GM13976 (cell line): Measurements from ENCODE around the gene PPP1R12A.
A peak's percentile ranks its signal among the peaks of the same experiment; 100 is the strongest.

Experiments
- DNase-seq: peaks from one replicate; pipeline ENCODE4 v3.0.0; 2012; ENCODE audit warnings: low spot score
- in situ Hi-C: fragments of 300-500 bp; cut with MboI; formaldehyde crosslinking; loops from one replicate; pipeline ENCODE4 v1.12.0; 2022; ENCODE audit warnings: low sequenced_read_pairs, mixed read lengths, inconsistent platforms; ENCODE audit not compliant: unreplicated experiment
- TF ChIP-seq, protein P1 (sequence below): IDR thresholded peaks from 2 replicates; pipeline ENCODE4 v1.5.1; 2012; ENCODE audit warnings: borderline replicate concordance, mild to moderate bottlenecking; ENCODE audit not compliant: insufficient read depth; ENCODE audit errors: extremely low read depth, missing control alignments, control extremely low read depth

Gene PPP1R12A

DNA sequence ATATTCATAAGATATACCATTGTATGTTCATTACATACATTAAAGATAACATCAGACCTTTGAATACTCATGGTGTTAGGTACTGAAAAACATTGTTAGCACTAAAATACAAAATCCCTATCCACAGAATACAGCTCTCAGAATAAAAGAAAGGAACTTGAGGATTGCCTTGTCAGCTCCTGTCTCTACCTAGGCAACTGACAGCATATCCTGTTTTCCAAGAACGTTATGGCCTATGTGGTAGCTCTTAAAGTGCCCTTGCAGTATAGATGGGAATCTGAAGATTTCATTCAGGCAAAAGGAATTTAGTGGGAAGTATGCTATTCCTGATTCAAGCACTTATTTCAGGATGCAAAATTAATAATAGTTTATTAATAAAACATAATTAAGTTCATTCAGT lies 1.8 kb upstream of the PPP1R12A start:
- in situ Hi-C loops = no loop called here
- no peak for DNase-seq
- TF ChIP-seq, protein P1, sequence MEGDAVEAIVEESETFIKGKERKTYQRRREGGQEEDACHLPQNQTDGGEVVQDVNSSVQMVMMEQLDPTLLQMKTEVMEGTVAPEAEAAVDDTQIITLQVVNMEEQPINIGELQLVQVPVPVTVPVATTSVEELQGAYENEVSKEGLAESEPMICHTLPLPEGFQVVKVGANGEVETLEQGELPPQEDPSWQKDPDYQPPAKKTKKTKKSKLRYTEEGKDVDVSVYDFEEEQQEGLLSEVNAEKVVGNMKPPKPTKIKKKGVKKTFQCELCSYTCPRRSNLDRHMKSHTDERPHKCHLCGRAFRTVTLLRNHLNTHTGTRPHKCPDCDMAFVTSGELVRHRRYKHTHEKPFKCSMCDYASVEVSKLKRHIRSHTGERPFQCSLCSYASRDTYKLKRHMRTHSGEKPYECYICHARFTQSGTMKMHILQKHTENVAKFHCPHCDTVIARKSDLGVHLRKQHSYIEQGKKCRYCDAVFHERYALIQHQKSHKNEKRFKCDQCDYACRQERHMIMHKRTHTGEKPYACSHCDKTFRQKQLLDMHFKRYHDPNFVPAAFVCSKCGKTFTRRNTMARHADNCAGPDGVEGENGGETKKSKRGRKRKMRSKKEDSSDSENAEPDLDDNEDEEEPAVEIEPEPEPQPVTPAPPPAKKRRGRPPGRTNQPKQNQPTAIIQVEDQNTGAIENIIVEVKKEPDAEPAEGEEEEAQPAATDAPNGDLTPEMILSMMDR = no peak

DNA sequence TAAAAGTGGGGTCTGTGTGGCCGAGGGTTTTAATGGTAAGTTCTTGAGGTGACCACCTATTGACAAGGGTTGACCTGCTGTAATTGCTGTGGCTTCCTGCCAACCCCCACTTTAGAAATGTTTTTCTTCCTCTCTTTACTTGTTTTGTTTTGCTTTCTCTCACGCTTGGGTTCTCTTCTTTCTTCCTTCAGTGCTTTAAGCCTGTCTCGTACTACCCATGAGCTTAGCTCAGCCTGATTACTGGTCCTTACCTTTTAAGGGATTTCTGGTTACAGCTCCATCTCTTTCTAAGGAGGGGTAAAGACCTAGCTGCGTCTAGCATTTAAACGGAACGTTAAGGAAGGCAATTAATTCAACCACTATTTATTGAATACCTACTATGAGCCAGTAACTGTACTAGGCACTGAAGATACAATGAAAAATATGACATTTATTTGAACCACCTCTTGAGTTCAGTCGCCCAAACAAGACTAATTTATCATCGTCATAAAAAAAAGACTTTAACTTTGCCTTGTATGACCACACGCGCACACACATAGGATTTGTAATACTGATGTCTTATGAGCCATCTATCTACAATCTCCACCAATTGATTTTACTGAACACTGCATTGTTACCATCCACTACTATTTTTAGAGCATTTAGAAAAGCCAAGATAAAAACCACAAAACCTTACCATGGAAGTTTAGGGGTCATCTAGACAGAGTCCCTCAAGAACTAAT lies 888 bp upstream of the PPP1R12A start:
- TF ChIP-seq, protein P1 = no peak
- in situ Hi-C loops = no loop called here
- no peak for DNase-seq

DNA sequence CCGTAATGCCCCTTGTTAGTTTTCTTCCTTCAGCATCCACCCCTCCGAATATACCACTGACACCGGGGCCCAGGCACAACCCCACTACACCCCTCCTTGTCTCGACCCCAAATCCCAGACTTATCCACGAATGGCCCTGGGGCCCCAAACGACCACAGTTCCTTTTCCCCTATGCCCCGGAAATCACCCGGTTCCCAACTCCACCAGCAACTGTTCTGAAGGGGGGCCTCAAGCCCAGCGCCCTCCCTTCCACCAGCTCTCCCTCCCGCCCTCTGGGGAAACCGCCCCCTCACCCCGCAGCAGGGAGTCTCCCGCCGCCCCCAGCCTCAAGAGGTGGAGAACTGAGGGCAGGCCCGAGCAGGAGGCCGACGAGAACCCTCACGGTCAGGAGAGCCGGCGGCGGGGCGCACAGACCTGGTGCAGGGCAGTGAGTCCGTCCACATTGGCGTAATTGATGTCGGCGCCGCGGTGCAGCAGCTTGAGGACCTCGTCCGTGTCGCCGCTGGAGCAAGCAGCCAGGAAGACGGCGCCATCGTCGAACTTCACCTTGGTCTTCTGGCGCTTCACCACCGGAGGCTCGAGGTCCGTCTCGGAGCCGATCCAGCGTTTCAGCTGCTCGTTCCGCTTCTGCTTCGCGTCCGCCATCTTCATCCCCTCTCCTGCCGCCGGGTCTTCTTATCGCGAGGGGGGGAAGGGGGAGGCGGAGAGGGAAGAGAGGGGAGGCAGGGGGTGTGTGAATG lies 446 bp downstream of the PPP1R12A start:
- TF ChIP-seq, protein P1 = no peak
- DNase-seq = peak; percentile 35
- in situ Hi-C loops = no loop called here

DNA sequence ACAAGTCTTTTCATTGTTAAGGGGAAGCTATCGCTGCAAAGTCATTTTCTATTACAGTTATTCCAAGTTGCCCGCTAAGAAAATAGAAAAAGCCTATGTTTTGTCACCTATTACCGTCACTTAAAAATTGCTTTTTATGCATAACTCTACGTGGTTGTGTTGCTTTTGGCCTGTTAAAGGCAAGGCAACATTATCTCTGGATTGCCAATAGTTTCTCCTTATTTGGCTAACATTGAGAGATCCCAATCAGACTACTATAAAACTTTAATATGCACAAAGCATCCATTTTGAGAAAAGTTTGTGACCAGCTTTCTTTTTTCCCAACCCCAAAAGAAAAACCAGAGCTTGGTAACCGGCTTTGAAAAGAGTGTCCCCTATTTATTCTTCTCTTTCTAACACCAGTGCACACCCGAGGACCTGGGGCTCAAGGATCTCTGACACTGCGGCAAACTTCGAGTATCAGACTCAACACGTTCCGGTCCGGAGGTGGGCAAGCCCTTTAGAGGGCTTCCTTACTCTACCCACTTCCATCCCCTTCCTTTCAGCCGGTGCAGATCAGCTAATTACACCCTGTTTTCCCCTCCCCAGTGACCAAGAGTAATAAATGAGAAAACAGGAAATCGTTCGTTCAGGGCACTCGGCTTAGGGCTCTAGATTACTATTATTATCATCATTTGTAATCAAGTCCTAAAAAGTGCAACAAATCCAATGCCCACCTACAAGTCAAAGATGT lies 1.2 kb downstream of the PPP1R12A start:
- TF ChIP-seq, protein P1 = no peak
- no peak for DNase-seq
- in situ Hi-C loops = no loop called here

DNA sequence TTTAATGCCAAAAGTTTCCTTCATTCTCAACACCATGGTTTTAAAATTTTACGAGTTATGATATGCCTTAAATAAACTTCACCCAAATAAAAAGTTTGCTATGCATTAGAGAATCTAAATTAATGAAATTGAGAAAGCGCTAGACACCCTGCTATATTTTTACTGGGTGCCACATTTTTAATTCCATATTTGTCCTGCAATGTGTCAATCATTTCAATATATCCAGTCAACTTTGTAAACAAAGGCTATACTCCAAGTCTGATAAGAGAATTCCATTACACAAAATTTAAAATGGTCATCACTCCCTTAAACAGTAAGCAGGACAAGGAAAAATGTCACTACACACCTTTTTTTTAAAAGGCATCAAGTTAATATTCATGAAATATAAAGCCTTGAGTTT lies 1.9 kb downstream of the PPP1R12A start:
- TF ChIP-seq, protein P1 = no peak
- no peak for DNase-seq
- in situ Hi-C loops = no loop called here

DNA sequence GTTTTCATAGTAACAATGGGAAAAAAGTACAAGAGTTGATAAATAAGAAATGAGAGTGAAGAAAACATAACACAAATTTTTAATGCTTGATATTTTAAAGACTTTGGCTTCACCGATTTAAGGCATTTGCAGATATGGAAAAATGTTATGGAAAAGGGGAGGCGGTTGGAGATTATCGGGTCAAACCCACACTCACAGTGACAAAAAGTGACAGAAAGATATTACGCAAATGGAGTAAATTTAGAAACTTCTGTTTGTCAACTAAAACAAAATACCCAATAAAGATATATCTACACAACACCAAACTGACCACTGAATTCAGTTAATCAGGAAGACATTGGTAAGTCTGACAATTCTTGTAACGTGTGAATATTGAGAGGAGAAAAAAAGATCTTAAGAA lies 2.5 kb downstream of the PPP1R12A start:
- in situ Hi-C loops = no loop called here
- TF ChIP-seq, protein P1 = no peak
- no peak for DNase-seq
